Tongue (tissue), 2 donors: ENCODE data around the gene SIMC1. TPM values are rescaled to one million over a fixed set of nuclear protein-coding genes. Genes with fewer than 3 reads are reported as not detected.
"Not testable (repeated sequence)": the region's sequence is repeated elsewhere in the genome, so short reads cannot be mapped to it uniquely, and the experiment has no call there.

Experiments used
- DNase-seq: peaks from one replicate; pipeline ENCODE4 v3.0.0-alpha.2; 2015
- total RNA-seq: library from RNA; depleted of rRNA; stranded (reverse); fragments of >200 nt; gene quantifications from one replicate; pipeline ENCODE4 v1.2.3, GENCODE V29; 2014

The SIMC1 gene
- total RNA-seq, 1 donor from 2014 or later = 6.8 TPM

GRCh38 chr5:176216393-176216916 lies 21.8 kb upstream of the SIMC1 start:
- DNase-seq = not testable (repeated sequence)

DNA sequence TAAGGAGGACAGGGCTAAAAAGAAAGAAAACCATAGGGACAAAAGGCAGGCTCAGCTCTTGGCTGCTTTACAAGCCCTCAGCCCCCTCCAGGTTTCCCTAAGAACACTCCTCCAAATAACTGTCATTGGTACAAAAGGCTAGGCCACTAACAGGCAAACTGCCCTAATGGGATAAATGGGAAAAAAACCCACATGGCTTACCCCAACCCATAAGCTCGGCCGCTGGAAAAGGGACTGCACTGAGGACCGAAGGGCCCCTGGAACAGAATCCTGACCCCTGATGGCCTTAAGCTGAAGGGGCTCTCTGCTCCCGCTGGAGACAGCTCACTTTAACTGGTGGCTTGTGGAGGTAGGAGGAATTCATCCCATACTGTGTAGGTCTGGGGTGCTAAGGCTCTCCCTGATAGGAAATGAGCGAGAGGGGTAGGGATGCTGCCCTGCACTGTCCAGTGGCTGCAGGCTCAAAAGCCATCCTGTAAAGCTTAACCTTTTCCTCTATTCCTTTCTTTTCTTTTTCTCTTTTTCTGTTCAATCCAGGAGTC lies 21.0 kb upstream of the SIMC1 start:
- not testable (repeated sequence) for DNase-seq

DNA sequence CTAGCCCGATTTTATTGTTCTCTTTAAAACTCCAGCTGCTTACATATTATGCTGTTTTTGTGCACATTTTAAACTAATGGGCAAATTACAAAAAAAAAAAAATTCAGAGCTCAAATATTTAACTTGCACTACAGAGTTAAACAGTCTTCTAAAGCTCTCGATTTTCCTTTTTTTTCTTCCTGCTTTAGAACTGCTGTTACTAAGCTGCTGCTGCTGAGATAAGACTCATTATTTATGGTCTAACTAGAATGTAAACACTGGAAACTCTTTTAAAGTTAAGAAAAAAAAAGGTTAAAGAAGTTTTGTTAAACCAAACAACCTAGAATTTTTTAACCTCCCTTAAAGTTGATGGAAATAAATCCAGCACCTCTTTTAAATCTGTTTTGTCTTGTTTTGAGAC lies 20.5 kb upstream of the SIMC1 start:
- DNase-seq = not testable (repeated sequence)

DNA sequence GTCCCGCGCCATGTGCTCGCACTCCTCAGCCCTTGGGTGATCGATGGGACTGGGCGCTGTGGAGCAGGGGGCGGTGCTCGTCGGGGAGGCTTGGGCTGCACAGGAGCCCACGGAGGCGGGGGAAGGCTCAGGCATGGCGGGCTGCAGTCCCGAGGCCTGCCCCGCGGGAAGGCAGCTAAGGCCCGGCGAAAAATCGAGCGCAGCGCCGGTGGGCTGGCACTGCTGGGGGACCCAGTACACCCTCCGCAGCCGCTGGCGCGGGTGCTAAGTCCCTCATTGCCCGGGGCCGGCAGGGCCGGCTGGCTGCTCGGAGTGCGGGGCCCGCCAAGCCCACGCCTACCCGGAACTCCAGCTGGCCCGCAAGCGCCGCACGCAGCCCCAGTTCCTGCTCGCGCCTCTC lies 16.2 kb upstream of the SIMC1 start:
- not testable (repeated sequence) for DNase-seq

- DNase-seq = not testable (repeated sequence)
Observed at GRCh38 chr5:176228358-176228757, 9.9 kb upstream of the SIMC1 start.

DNA sequence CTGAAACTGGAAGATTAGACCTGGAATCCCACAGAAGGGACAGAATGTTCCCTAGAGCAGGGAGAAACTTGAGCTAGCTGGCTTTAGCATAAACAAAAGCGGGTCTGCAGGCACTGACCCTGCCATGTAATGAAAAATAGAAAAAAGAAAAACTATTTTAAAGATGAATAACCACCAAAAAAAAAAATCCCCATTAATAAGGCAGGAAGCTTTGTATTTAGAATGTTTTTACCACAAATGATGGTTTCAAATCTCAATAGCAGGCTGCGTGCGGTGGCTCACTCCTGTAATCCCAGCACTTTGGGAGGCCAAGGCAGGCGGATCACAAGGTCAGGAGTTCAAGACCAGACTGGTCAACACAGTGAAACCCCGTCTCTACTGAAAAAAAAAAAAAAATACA lies 5.0 kb upstream of the SIMC1 start:
- DNase-seq = not testable (repeated sequence)

DNA sequence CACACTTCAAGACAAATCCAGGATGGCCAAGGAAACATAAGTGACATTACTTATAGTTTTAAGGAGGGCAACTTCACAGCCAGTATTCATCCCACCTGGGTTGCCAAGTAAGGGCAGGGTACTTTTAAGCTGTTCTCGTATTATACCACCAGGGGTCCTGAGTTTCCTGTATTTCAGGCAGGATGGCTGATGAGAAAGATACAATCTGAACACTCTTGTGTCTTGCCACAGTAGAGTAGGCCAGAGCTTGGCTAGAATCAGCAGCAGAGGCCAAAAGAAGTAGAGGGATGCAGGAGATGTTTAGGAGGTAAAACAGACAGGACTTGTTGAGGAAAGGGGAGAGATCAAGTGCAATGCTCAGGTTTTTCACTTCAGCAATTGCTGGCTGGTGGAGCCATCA lies 3.1 kb upstream of the SIMC1 start:
- DNase-seq = peak; percentile 56

DNA sequence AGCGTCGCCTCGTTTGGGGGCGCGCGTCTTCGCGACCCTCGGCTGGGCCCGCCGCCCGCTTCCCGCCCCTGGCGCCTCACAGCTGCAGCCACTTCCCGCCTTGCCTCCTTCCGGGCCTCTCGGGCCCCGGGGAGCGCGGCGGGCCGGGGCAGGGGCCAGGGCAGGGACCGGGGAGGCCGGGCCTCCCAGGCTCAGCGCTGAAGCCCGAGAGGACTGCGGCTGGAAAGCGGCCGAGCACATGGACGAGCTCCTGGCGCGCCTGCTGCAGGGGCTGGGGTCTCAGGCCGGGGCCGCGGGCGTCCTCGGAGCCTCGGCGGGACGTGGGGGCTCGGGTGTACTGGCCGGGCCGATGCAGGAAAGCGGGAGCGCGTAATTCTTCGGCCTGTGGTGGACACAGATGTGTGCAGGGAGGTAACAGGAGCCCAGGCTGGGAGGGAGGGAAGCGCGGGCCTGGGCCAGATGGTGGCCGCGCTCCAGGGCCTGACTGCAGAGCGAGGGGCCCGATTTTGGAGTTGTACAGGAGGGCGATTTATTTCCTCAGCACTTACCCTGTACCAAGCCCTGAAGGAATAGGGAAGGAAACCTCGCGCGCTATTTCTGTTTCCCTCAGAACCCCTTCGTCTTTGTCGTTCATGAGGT lies 540 bp downstream of the SIMC1 start:
- DNase-seq = not testable (repeated sequence)

- DNase-seq = not testable (repeated sequence)
Observed at GRCh38 chr5:176239304-176239703, 1.1 kb downstream of the SIMC1 start.

DNA sequence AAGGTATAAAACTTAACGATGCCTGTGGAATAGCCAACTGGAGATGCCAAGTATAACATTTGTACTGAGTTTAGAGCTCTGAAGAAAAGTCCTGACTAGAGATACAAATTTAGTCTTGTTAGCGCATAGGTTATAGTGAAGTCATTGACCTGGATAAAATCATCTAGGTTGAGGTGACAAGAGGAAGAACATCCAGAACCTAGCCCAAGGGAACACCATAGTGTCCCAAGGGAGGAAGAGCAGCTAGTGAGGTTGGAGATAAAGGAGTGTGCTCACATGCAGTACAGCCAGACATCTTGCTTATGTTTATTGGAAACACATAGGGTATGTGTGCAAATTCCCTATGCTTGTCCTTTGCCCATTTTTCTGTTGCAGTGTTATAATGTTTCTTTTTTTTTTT lies 6.1 kb downstream of the SIMC1 start:
- not testable (repeated sequence) for DNase-seq

- not testable (repeated sequence) for DNase-seq
Observed at GRCh38 chr5:176245074-176245473, 6.8 kb downstream of the SIMC1 start.

DNA sequence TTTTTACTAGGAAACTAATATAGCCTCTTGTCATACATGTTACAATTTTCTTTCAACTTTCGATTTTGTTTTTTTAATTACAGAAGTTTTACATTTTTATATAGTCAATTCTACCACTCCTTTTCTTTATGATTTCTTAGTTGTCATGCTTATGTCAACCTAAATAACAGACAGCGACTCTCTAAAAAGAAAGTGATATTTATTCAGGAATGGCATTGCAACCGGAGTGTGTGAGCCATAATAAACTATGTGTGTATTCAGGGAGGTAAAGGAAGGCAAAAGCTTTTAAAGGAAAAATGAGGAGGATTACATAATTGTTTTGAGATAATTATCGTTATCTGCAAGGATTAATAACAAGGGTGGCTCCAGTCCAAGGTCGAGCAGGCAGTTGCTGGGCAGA lies 7.3 kb downstream of the SIMC1 start:
- DNase-seq = not testable (repeated sequence)

DNA sequence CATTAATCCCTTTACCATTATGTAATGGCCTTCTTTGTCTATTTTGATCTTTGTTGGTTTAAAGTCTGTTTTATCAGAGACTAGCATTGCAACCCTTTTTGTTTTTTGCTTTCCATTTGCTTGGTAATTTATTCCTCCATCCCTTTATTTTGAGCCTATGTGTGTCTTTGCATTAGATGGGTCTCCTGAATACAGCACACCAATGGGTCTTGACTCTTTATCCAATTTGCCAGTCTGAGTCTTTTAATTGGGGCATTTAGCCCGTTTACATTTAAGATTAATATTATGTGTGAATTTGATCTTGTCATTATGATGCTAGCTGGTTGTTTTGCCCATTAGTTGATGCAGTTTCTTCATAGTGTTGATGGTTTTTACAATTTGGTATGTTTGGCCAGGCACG lies 12.5 kb downstream of the SIMC1 start:
- DNase-seq = not testable (repeated sequence)

- DNase-seq = not testable (repeated sequence)
Observed at GRCh38 chr5:176252171-176252570, 13.9 kb downstream of the SIMC1 start.

DNA sequence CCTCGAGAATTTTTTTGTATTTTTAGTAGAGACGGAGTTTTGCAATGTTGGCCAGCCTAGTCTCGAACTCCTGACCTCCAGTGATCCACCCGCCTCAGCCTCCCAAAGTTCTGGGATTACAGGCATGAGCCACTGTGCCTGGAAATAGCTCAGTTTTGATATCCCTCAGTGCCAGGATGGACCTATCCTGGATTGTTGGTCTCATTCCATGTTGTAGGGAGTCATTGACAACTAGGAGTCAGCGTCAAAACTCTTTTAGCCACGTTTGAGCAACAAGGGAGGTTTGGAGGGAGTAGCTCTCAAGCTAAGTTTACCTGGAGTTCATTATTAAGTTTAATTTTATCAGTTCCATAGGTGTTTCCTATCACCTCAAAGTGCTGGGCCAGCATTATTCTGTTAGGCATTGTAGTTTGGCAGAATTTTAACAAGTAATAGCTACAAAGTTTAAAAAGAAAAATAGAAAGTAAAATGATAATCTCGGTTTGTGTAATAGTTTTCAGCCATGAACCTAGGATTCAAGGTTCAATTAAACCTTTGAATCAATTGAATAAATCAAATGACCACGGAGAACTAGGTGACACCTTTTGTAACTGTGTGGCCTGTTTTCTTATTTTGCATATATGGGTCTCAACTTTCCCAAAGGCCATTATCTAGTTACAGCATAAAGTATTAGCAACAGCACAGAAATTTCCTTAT lies 15.3 kb downstream of the SIMC1 start:
- DNase-seq = not testable (repeated sequence)

GRCh38 chr5:176254066-176254393 lies 15.8 kb downstream of the SIMC1 start:
- DNase-seq = not testable (repeated sequence)

- DNase-seq = not testable (repeated sequence)
Observed at GRCh38 chr5:176257871-176258505, 19.8 kb downstream of the SIMC1 start.

DNA sequence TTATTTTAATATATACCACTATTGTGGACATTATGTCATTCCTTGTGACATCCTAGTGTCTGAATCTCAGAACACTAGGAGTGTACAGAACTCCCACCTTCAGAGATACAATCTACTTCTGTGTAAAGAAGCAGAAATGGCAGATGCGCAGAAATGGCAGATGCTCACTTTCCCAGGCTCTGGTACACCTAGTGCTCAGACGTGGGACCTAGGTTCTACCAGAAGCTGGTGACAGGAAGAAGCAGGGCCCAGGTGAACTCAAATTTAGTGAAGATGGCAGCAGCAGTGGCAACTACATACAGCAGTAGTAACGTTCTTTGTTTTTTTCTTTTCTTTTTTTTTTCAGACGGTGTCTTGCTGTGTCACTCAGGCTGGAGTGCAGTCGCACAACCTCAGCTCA lies 22.5 kb downstream of the SIMC1 start:
- DNase-seq = not testable (repeated sequence)

DNA sequence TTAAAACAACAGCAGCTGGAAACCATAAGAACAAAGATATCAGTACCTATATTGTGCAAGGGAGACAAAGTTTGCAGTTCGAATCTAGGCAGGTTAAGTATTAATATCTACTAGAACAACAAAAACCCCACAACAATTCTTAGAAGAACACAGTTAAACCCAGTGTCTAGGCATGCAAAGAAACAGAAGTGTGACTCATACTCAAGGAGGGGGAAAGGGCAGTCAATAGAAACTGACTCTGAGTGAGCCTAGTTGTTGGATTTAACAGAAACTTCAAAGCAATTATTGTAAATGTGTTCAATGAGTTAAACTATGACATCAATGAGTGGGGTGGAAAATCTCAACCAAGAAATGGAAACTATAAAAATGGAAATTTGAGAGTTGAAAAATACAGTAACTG lies 28.2 kb downstream of the SIMC1 start:
- DNase-seq = not testable (repeated sequence)

DNA sequence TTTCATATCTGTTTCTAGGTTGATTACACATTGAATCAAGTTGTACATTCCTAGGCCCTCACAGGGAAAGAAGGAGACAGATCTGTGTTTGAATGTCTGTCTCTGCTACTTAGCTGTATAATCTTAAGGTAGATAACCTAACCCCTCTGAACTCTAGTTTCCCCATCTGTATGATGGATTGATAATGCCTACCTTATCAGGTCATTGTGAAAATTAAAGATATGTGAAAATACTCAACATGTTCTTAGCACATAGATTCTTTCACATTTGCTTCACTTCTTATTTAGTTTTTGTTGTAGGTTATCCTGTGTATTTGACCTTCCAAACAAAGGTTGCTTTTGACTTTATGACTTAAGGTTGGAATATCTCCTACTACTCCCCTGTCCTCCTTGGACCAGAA lies 50.8 kb downstream of the SIMC1 start:
- not testable (repeated sequence) for DNase-seq

DNA sequence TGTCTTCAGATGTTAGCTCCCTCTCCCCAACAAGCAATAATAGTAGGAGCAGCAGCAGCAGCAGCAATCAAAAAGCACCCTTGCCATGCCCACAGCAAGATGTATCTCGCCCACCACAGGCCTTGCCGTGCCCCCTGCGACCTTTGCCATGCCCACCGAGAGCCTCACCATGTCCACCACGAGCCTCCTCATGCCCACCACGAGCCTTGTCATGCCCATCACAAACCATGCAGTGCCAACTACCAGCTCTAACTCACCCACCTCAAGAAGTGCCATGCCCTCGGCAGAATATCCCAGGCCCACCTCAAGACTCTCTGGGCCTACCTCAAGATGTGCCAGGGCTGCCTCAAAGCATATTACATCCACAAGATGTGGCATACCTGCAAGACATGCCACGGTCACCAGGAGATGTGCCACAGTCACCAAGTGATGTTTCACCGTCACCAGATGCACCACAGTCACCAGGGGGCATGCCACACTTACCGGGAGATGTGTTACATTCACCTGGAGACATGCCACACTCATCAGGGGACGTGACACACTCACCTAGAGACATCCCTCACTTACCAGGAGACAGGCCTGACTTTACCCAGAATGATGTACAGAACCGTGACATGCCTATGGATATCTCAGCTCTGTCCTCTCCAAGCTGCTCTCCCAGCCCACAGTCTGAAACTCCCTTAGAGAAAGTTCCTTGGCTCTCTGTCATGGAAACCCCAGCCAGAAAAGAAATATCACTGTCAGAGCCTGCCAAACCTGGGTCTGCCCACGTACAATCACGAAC lies 52.0 kb downstream of the SIMC1 start:
- not testable (repeated sequence) for DNase-seq

GRCh38 chr5:176305356-176305755 lies 67.1 kb downstream of the SIMC1 start:
- DNase-seq = not testable (repeated sequence)
